HG03045 (cell line): ENCODE data around the gene UQCRC1.

Experiments
- ATAC-seq: cut with Tn5 transposase; IDR thresholded peaks from one replicate; pipeline ENCODE4 v1.9.1; 2021; ENCODE audit warnings: mild to moderate bottlenecking, moderate library complexity; ENCODE audit not compliant: unreplicated experiment

The UQCRC1 gene

GRCh38 chr3:48633743-48634142 is 24.3 kb upstream of the UQCRC1 start:
- ATAC-seq, result no peak

DNA sequence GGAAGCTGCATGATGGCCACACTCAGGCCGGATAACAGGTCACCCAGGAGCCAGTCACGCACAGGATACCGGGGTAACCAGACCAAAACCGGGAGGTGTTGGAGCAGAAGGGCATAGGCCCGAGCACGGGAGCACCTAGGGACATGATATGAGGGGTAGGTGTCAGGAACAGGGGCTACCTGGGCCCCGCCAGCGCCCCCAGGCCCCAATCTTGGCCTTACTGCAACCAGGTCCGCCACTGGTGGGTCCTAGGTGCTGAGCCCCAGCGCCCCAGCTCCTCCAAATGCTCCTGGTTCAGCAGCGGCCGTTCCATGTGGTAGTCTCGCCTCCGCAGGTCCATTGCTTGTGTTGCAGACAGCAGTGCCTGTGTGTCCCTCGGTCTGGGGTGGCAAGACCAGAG is 23.8 kb upstream of the UQCRC1 start:
- no peak for ATAC-seq

GRCh38 chr3:48631516-48632448 is 22.3 kb upstream of the UQCRC1 start:
- no peak for ATAC-seq

- no peak for ATAC-seq
Observed at GRCh38 chr3:48630833-48631232, 21.4 kb upstream of the UQCRC1 start.

GRCh38 chr3:48630407-48630806 is 21.0 kb upstream of the UQCRC1 start:
- no peak for ATAC-seq

DNA sequence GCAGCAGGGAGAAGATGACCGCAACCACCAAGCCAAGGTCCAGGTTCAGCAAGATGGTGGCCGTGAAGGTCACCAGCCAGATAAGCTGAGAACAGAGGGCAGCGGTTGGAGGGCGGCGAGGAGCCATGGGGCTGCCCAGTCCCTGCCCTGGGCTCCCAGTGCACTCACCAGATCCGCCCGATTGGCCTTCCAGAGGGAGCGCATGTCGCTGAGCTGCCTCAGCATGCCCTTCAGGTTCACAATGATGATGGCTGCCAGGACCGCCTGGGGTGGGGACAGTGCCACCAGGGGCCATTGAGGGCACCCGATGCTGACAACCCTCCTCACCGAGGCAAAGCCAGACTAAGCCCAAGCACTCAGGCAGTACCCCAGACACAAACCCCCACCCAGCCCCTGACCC is 20.4 kb upstream of the UQCRC1 start:
- ATAC-seq, result no peak

DNA sequence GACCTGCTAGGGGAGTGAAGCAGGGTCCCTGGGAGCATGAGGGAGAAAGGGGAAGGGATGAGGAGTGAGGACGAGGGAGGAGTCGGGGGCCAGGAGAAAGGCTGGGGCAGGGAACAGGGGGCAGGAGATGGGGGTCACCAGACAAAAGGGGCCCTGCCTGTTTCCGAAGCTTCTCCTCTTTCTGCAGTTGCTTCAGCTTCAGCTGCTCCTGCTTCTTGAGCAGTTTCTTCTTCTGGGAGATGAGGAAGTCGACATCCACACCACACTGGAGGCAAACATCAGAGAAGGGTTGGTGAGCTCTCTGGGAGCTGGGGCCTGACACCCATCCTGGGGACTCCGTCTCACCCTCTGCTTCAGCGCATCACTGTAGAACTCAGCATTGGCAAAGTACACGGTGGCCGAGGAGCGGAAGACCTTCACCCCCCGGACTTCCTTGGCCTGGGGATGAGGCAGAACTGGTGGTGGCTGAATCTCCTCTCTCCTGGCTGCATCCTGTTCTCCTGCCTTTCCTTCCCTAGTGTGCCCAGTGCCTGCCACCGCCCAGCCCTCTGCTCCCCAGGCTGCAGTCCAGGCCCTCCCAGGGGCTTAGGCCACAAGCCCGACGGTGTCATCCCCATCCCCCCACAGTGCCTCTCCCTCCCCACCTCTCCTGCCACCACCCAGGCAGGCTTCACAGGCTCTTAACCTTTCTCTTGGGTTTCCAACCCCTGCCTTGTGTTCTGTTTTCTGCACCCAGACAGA is 19.0 kb upstream of the UQCRC1 start:
- no peak for ATAC-seq

DNA sequence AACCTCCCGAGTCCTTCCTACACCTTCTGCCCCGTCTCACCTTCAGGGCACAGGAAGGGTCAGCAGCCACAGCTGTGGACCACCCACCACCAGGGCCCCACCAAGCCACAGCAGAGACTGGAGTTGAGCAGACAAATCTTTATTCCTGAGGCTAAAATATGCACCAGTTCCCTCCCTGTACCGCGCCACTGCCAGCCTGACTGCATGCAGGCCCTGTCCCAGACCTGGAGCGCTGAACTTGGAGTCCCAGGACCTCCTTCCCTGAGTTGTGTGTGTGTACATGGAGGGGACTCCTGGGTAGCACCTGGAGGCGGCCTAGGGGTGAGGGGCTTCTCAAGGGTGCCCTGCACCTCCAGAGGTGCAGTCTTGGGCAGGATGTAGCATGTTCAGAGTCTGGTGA is 16.2 kb upstream of the UQCRC1 start:
- ATAC-seq, result no peak

DNA sequence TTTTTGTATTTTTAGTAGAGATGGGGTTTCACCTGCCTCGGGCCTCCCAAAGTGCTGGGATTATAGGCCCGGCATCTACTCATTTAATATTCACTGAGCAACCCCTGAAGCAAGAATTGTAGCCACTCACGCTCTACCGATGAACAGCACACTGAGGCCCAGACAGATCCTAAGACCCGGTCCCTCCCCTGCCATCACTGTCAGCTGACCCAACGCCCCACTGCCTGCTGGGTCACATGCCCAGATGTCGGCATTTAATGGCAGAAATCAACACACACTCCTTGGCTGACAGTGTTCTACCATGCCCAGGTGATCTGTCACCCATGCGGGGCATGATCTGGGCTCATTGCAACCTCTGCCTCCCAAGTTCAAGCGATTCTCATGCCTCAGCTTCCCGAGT is 15.3 kb upstream of the UQCRC1 start:
- ATAC-seq, result no peak

DNA sequence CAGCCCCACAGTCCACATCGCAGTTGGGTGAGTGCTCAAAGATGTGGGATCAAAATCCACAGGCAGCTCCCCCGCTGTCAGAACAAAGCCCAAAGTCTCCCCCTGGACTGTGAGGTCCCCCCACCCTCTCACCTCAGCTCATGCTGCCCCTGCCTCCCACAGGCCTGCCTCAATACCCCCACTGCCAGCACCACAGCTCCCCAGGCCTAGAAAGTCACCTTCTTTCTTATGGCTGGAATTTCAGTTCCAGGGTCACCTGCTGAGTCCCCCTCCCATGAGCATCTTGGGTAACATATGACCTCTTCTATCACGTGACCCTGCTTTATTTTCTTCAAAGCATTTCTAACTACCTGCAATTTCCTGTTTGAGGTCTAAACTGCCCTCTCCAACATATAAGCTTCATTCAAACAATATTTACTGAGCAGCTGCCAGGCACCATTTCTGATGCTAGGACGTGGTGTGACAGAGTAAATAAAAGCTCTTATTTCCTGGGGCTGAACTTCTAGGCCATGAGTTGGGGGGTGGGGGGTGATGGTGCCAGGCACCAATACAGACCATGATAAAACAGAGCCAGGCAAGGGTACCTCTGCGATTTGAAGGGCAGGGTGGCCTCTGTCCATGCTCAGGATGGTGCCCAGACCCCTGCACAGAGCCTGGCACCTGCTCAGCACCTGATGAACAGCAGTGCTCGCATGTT is 14.6 kb upstream of the UQCRC1 start:
- ATAC-seq, result no peak

DNA sequence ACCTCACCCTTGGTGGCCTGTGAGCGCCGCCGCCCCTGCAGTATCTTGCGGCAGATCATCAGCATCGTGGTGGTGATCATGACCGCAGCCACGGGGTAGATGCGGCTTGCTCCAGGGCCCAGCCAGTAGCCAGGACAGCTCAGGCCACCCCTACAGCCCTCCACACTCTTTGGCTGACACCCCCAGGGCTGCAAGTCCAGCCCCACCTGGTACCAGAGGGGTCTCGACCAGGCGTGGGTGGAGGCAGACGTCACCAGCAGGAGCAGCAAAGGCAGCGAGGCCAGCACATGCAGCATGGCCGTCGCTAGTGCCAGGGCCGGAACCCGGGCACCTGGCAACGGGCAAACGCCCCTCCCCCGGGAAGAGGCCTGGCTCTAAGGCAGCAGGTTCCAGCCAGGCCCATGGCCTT is 12.0 kb upstream of the UQCRC1 start, which contains the start of gene TMEM89:
Gene TMEM89, minus strand, starts transcription at position 309 of the 409 bp plus-strand sequence. Its CDS starts 13 bp downstream, at position 296.
- no peak for ATAC-seq

- ATAC-seq, result no peak
Observed at GRCh38 chr3:48619541-48620524, 10.4 kb upstream of the UQCRC1 start.

GRCh38 chr3:48617559-48617958 is 8.1 kb upstream of the UQCRC1 start:
- ATAC-seq, result no peak

GRCh38 chr3:48614044-48614443 is 4.6 kb upstream of the UQCRC1 start:
- ATAC-seq, result no peak

GRCh38 chr3:48612309-48612708 is 2.9 kb upstream of the UQCRC1 start:
- ATAC-seq, result no peak

- no peak for ATAC-seq
Observed at GRCh38 chr3:48607519-48607918, 1.9 kb downstream of the UQCRC1 start.

DNA sequence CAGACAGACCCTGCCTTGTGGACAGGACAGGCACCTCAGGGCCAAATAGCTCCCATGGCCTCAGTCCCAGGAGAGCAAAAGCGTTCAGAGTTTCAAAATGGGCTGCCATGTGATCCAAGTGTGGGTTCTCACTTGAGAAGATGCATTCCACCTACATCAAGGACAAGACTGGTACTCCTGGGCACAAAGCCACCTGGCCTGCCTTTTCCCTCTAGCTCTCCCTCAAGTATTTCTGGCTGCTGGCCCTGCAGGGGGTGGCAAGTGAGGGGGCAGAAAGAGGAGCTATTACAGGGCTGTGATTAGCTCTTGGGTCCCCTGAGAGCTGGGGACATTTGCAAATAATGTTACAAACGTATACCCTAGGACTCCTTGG is 7.8 kb downstream of the UQCRC1 start:
- ATAC-seq, result no peak

- ATAC-seq, result no peak
Observed at GRCh38 chr3:48600711-48601621, 8.5 kb downstream of the UQCRC1 start.
